Loucy (cell line): ENCODE data around the gene SLC15A3.
A peak's percentile ranks its signal among the peaks of the same experiment; 100 is the strongest.

Experiments used
- H2AFZ ChIP-seq: fragments of 200-600 bp; sonication (generic); 2 replicates; pipeline ENCODE4 v1.6.0; 2016; ENCODE audit warnings: antibody characterized with exemption, mild to moderate bottlenecking, low read length, moderate library complexity
- H3F3A ChIP-seq: fragments of 200-600 bp; 2 replicates; pipeline ENCODE4 v1.6.0; 2016; ENCODE audit warnings: antibody characterized with exemption, low read depth, mild to moderate bottlenecking
- H3K27me3 ChIP-seq: fragments of 200-600 bp; sonication (generic); 2 replicates; pipeline ENCODE4 v1.6.1; 2014; ENCODE audit warnings: low read length, mild to moderate bottlenecking; ENCODE audit not compliant: insufficient read depth, poor library complexity, severe bottlenecking
- H3K36me3 ChIP-seq: fragments of 200-600 bp; sonication (generic); 2 replicates; pipeline ENCODE4 v1.6.1; 2016; ENCODE audit warnings: low read length; ENCODE audit not compliant: insufficient read depth
- H3K4me1 ChIP-seq: fragments of 200-600 bp; sonication (generic); 2 replicates; pipeline ENCODE4 v1.5.1; 2014; ENCODE audit warnings: low read length, mild to moderate bottlenecking; ENCODE audit not compliant: insufficient read depth, poor library complexity, severe bottlenecking
- H3K4me2 ChIP-seq: fragments of 200-600 bp; sonication (generic); 2 replicates; pipeline ENCODE4 v1.6.0; 2014; ENCODE audit warnings: antibody characterized with exemption, low read length, low read depth, mild to moderate bottlenecking; ENCODE audit not compliant: poor library complexity, severe bottlenecking
- H3K4me3 ChIP-seq: fragments of 200-600 bp; sonication (generic); 2 replicates; pipeline ENCODE4 v1.5.1; 2014; ENCODE audit warnings: low read length, mild to moderate bottlenecking, mixed read lengths; ENCODE audit not compliant: poor library complexity, severe bottlenecking
- H3K79me2 ChIP-seq: fragments of 200-600 bp; sonication (generic); 2 replicates; pipeline ENCODE4 v1.6.1; 2014; ENCODE audit warnings: low read length; ENCODE audit not compliant: insufficient read depth
- H3K9ac ChIP-seq: fragments of 200-600 bp; sonication (generic); 2 replicates; pipeline ENCODE4 v1.6.0; 2014; ENCODE audit warnings: mild to moderate bottlenecking, low read depth, low read length, moderate library complexity; ENCODE audit not compliant: poor library complexity, severe bottlenecking
- H3K9me2 ChIP-seq: fragments of 200-600 bp; sonication (generic); replicated peaks from 2 replicates; pipeline ENCODE4 v1.6.1; 2016; ENCODE audit warnings: low read depth, low read length, mixed read lengths
- H3K9me3 ChIP-seq: fragments of 200-600 bp; sonication (generic); 2 replicates; pipeline ENCODE4 v1.6.1; 2014; ENCODE audit warnings: mild to moderate bottlenecking, antibody characterized with exemption, low read length, low read depth; ENCODE audit not compliant: insufficient read depth
- H4K20me1 ChIP-seq: fragments of 200-600 bp; sonication (generic); 2 replicates; pipeline ENCODE4 v1.6.0; 2014; ENCODE audit warnings: antibody characterized with exemption, low read length, mild to moderate bottlenecking; ENCODE audit not compliant: insufficient read depth, poor library complexity, severe bottlenecking
- CTCF ChIP-seq: fragments of 200-600 bp; sonication (generic); conservative IDR thresholded peaks from 2 replicates; pipeline ENCODE4 v1.5.1; 2014; ENCODE audit warnings: mild to moderate bottlenecking, antibody characterized with exemption, low read length
- EZH2phosphoT487 ChIP-seq: fragments of 200-600 bp; IDR thresholded peaks from 2 replicates; pipeline ENCODE4 v1.6.1; 2018; ENCODE audit warnings: antibody characterized with exemption, mild to moderate bottlenecking, moderate library complexity, borderline replicate concordance

SLC15A3 gene

DNA sequence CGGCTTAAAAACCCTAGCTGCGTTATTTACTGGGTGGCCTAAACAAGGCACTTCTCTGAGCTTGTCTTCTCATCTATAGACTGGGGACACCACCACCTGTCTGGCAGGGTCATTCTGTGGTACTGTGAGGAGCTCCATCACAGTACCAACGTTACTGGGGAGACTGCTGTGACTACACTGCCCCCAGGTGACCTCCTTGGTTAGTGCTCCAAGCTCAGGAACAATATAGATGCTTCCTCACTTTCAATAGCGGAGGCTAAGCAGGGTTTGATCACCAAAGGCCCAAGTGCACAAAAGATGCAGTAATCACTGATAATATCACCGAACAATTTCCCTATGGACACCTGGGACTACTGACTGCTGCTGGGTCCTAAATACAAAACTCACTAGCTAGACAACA is 64.4 kb downstream of the SLC15A3 start:
- H3K27me3 ChIP-seq: no peaks in the 10 kb centered on the region
- H3K9me3 ChIP-seq: no peaks in the 10 kb centered on the region
- no peaks in the 10 kb centered on the region for H3K9me2 ChIP-seq
- no peak overlapping the region for H2AFZ ChIP-seq
- H3K4me2 ChIP-seq: no peak overlapping the region
- no peaks in the 10 kb centered on the region for H3K79me2 ChIP-seq
- H3K36me3 ChIP-seq: no peaks in the 10 kb centered on the region
- TF ChIP-seq CTCF: peak; percentile 95
- no peak for TF ChIP-seq EZH2phosphoT487
- peaks cover 25% of the 10 kb centered on the region for H3K4me1 ChIP-seq
- H3K9ac ChIP-seq: no peak overlapping the region
- no peak overlapping the region for H3K4me3 ChIP-seq
- H3F3A ChIP-seq: no peaks in the 10 kb centered on the region
- no peaks in the 10 kb centered on the region for H4K20me1 ChIP-seq
